Panc1 (cell line): ENCODE measurements around the gene SCAF4. TPM values are rescaled to one million over a fixed set of nuclear protein-coding genes. Genes with fewer than 3 reads are reported as not detected.
"Not testable (repeated sequence)": the region's sequence is repeated elsewhere in the genome, so short reads cannot be mapped to it uniquely, and the experiment has no call there.

ENCODE experiments used
- ATAC-seq: fragments of 200-7000 bp; cut with Tn5 transposase; 2 replicates; pipeline ENCODE4 v1.9.1; 2020; ENCODE audit warnings: mild to moderate bottlenecking, moderate library complexity
- BruUV-seq: library from RNA; stranded (reverse); fragments of 400-500 nt; replicated peaks from 2 replicates; lab custom pipeline; 2021; lab: Mats Ljungman, UMichigan
- CTCF ChIA-PET: fragments of 300-600 bp; sonication (Branson Sonifier 250); formaldehyde crosslinking; loops from one replicate; lab custom pipeline; 2022; ENCODE audit warnings: antibody characterized with exemption; lab: Charles Lee
- POLR2A ChIA-PET: fragments of 300-600 bp; sonication (Branson Sonifier 250); formaldehyde crosslinking; loops from one replicate; lab custom pipeline; 2022; ENCODE audit warnings: antibody characterized with exemption; lab: Charles Lee
- DNase-seq: peaks from one replicate; pipeline ENCODE4 v3.0.0-alpha.2; 2010; ENCODE audit warnings: low read depth, low spot score
- H3K27ac ChIP-seq: 2 replicates; pipeline ENCODE4 v1.5.1; 2011; ENCODE audit warnings: mild to moderate bottlenecking, low read length, inconsistent platforms
- H3K27me3 ChIP-seq: fragments of 200-500 bp; sonication (Bioruptor generic); 2 replicates; pipeline ENCODE4 v1.6.0; 2014; ENCODE audit warnings: low read length, inconsistent platforms; ENCODE audit not compliant: control insufficient read depth, insufficient read depth
- H3K36me3 ChIP-seq: fragments of 200-500 bp; sonication (Bioruptor generic); 2 replicates; pipeline ENCODE4 v1.5.1; 2014; ENCODE audit warnings: inconsistent platforms, mild to moderate bottlenecking, low read length, moderate library complexity; ENCODE audit not compliant: control insufficient read depth, insufficient read depth
- H3K4me1 ChIP-seq: 2 replicates; pipeline ENCODE4 v1.5.1; 2011; ENCODE audit warnings: inconsistent platforms, mild to moderate bottlenecking, low read length, moderate library complexity; ENCODE audit not compliant: control insufficient read depth, insufficient read depth
- H3K4me3 ChIP-seq, 2 experiments: 2 replicates each; pipeline ENCODE4 v1.5.1; 2011 to 2012; ENCODE audit warnings: low read depth in 2 of 2, low read length in 2 of 2, mild to moderate bottlenecking in 2 of 2, inconsistent platforms in 1 of 2, moderate library complexity in 1 of 2
- H3K9me3 ChIP-seq: fragments of 200-500 bp; sonication (Bioruptor generic); 2 replicates; pipeline ENCODE4 v1.5.1; 2014; ENCODE audit warnings: low read depth, mild to moderate bottlenecking, inconsistent platforms, low read length, moderate library complexity; ENCODE audit not compliant: control insufficient read depth, insufficient read depth
- CTCF ChIP-seq: fragments of 450-650 bp; IDR thresholded peaks from 2 replicates; pipeline ENCODE4 v1.5.1; 2017; ENCODE audit warnings: mild to moderate bottlenecking
- POLR2AphosphoS5 ChIP-seq: IDR thresholded peaks from 2 replicates; pipeline ENCODE4 v1.6.1; 2012; ENCODE audit warnings: mild to moderate bottlenecking, low read depth, low read length, moderate library complexity
- REST ChIP-seq, 2 experiments: IDR thresholded peaks; 2 replicates each; pipeline ENCODE4 v1.6.1; 2011 to 2012; ENCODE audit warnings: low read depth in 2 of 2, control low read depth in 1 of 2, low read length in 1 of 2, mild to moderate bottlenecking in 1 of 2, moderate library complexity in 1 of 2; ENCODE audit not compliant: insufficient read depth in 1 of 2
- SIN3A ChIP-seq: IDR thresholded peaks from 2 replicates; pipeline ENCODE4 v1.6.1; 2012; ENCODE audit warnings: low read depth, mild to moderate bottlenecking, low read length, moderate library complexity, borderline replicate concordance; ENCODE audit not compliant: insufficient read depth
- TCF7L2 ChIP-seq: IDR thresholded peaks from 2 replicates; pipeline ENCODE4 v1.6.1; 2011; ENCODE audit warnings: mild to moderate bottlenecking, low read depth, low read length, inconsistent platforms
- in situ Hi-C: cut with HindIII; loops from 2 replicates; pipeline ENCODE4 v1.10.0; 2016; ENCODE audit warnings: low sequenced_read_pairs, low pct_unique_long_range_greater_than_20kb
- intact Hi-C: fragments of 100-400 bp; cut with micrococcal nuclease; formaldehyde crosslinking; loops from one replicate; pipeline ENCODE4 v1.10.0; 2022; ENCODE audit not compliant: unreplicated experiment
- total RNA-seq: library from RNA; stranded (reverse); gene quantifications from one replicate; pipeline ENCODE4 v1.2.1, GENCODE V29; 2021; ENCODE audit not compliant: unreplicated experiment

SCAF4 gene
- total RNA-seq, 1 experiment from 2014 or later = 28.4 TPM

- H3K27me3 ChIP-seq, POLR2A ChIA-PET, H3K4me1 ChIP-seq, intact Hi-C loops, BruUV-seq, ATAC-seq, H3K27ac ChIP-seq, CTCF ChIA-PET, H3K36me3 ChIP-seq, in situ Hi-C loops, DNase-seq, H3K9me3 ChIP-seq, H3K4me3 ChIP-seq: not testable (repeated sequence)
Observed at GRCh38 chr21:31651491-31651890, 80.4 kb downstream of the SCAF4 start.

GRCh38 chr21:31650930-31651329 lies 81.0 kb downstream of the SCAF4 start:
- ATAC-seq (no peak), DNase-seq (no peak)
- BruUV-seq = no TSS peak
- no peaks in the 10 kb centered on the region for H3K36me3 ChIP-seq
- ChIA-PET CTCF (no interaction called here), POLR2A (no interaction called here)
- TF ChIP-seq CTCF = no peak
- TF ChIP-seq POLR2AphosphoS5 = no peak
- no peak for TF ChIP-seq TCF7L2
- TF ChIP-seq REST (IDR thresholded peaks at IDR 0.05; ENCODE audit: insufficient read depth in 1 of 2, low read depth in 2 of 2, low read length in 1 of 2) = no peak
- TF ChIP-seq SIN3A = no peak
- no peak overlapping the region for H3K4me3 ChIP-seq
- no peaks in the 10 kb centered on the region for H3K27me3 ChIP-seq
- no peaks in the 10 kb centered on the region for H3K9me3 ChIP-seq
- intact Hi-C loops = no loop called here
- in situ Hi-C loops = no loop called here
- no peaks in the 10 kb centered on the region for H3K4me1 ChIP-seq
- H3K27ac ChIP-seq = no peak overlapping the region

- BruUV-seq = no TSS peak
- ChIA-PET POLR2A (no interaction called here), CTCF (no interaction called here)
- Histone ChIP-seq H3K4me1 (no peaks in the 10 kb centered on the region), H3K4me3 (no peak overlapping the region), H3K36me3 (no peaks in the 10 kb centered on the region), H3K9me3 (no peaks in the 10 kb centered on the region), H3K27ac (no peak overlapping the region), H3K27me3 (no peaks in the 10 kb centered on the region)
- ATAC-seq (no peak), DNase-seq (no peak)
- no peak for TF ChIP-seq CTCF
- no peak for TF ChIP-seq SIN3A
- no peak for TF ChIP-seq REST (IDR thresholded peaks at IDR 0.05; ENCODE audit: insufficient read depth in 1 of 2, low read depth in 2 of 2, low read length in 1 of 2)
- no peak for TF ChIP-seq POLR2AphosphoS5
- TF ChIP-seq TCF7L2 = no peak
- in situ Hi-C loops (no loop called here), intact Hi-C loops (no loop called here)
Observed at GRCh38 chr21:31647650-31648049, 84.3 kb downstream of the SCAF4 start.
